Mammary microvascular endothelial cell (primary cell): ENCODE results near the gene IFT80. TPM values are rescaled to one million over a fixed set of nuclear protein-coding genes. Genes with fewer than 3 reads are reported as not detected.

Source experiments
- total RNA-seq: library from RNA; depleted of rRNA; stranded (reverse); fragments of >200 nt; gene quantifications from 2 replicates; pipeline ENCODE4 v1.2.3, GENCODE V29; 2015

Gene IFT80
- 13.2 and 18.8 TPM in 2 replicates for total RNA-seq

DNA sequence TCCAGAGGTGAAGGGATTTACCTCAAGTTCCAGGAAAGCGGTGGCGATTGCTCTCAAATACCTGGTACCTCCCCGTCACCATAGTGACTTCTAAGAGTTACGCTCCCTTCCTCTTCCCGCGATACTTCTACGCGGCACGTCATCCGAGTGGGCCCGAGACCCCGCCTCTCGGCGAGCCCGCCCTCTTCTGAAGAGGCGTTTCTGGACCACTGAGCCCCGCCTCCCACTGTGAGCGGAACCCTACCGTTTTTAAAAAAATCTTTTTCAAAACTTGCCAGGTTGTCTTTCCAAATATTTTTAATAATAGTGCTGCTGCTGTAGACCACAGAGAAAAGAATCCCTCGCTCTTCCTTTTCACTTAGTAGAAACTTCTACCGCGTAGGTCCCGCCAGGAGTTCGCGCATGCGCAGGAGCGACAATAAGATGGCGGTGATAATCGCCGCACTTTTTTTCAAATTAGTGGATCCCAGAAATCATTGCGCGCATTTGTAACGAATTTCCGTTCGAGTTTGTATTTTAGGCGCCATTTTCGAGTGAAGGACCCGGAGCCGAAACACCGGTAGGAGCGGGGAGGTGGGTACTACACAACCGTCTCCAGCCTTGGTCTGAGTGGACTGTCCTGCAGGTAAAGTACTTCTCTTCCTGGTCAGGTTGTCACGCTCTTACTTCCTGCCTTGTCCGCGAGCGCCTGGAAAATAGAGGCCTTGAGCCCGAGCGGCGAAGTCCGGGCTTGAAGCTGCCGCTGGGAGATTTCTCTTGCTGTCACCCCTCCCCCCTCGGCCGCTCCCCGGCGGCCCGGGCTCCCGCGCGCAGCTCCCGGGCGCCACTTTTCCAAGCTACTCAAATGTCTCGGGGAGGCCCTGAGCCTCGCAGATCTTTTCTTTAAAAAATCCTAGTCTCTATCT lies at the start of gene IFT80, which contains the start of gene SMC4:
Gene IFT80 (minus strand): TSS at position 101 of the 905 bp plus-strand sequence. CDS start 14,625 bp downstream, outside the sequence.
Gene SMC4 (plus strand): TSS at position 526 of the 905 bp plus-strand sequence. CDS start 1,177 bp downstream, outside the sequence.

DNA sequence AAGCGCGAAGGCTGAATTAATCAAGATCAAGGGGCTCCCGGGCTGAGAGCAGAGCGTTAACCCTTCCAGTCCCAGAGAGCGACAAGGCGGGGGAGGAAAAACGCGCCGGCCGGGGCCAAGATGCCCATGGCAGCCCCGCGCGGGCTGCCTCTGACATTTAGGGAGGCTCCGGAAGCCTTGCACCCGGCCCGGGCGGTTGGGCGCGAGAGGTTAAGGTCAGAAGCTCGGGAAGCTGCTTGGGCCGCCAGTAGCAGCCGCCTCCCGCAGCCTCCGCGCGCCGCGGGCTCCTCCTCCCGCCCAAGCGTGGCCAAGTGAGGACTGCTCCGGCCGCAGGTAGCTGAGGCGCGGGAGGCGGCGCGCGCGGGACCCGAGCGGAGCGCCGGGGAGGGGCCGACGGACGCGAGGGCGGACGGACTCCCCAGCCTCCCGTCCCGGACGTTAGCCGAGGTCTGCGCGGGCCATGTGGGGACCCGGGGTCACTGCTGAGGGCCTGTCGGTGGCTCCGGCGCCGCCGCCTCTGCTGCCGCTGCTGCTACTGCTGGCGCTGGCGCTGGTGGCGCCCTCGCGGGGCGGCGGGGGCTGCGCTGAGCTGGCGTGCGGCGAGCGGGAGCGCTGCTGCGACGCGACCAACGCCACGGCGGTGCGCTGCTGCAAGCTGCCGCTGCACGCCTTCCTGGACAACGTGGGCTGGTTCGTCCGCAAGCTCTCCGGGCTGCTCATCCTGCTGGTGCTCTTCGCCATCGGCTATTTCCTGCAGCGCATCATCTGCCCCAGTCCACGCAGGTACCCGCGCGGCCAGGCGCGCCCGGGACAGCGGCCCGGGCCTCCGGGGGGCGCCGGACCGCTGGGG lies 173.6 kb downstream of the IFT80 start, which contains the start of gene C3orf80:
Gene C3orf80 (plus strand): TSS at position 247 of the 850 bp plus-strand sequence. CDS start 214 bp downstream, at position 461.

Other genes with a start within 250 kb of the IFT80 start
- gene C3orf80, start 173.8 kb downstream of the IFT80 start, total RNA-seq: not detected in 2 replicates
- gene SMC4, start 425 bp upstream of the IFT80 start, total RNA-seq: 80.9 and 92.3 TPM in 2 replicates
- gene TRIM59, start 50.6 kb upstream of the IFT80 start, total RNA-seq: 27.2 and 28.0 TPM in 2 replicates
- 33.3 and 35.4 TPM in 2 replicates for gene KPNA4, start 166.3 kb upstream of the IFT80 start, total RNA-seq